ENCODE results near the gene GALNT16.

GALNT16 gene

DNA sequence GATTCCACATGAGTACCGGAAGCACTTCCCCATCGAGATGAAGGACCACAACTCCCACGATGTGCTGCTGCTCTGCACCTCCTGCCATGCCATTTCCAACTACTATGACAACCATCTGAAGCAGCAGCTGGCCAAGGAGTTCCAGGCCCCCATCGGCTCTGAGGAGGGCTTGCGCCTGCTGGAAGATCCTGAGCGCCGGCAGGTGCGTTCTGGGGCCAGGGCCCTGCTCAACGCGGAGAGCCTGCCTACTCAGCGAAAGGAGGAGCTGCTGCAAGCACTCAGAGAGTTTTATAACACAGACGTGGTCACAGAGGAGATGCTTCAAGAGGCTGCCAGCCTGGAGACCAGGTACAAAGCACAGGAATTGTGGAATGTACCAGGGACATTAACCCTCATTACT is 22.4 kb upstream of the GALNT16 start:
- 95% methylated on average over 12 of the region's 12 CpGs for WGBS
- H3K9ac ChIP-seq (ENCODE audit: low read depth, low read length): no peak overlapping the region
- no peaks in the 10 kb centered on the region for H3K4me1 ChIP-seq (ENCODE audit: insufficient read depth, low read length)
- H3K36me3 ChIP-seq (ENCODE audit: insufficient read depth, low read length): peaks cover 72% of the 10 kb centered on the region
- no peak overlapping the region for H3K27ac ChIP-seq (ENCODE audit: low read depth, low read length)
- H3K4me3 ChIP-seq (ENCODE audit: low read length): no peak overlapping the region
- H3K27me3 ChIP-seq (ENCODE audit: insufficient read depth, low read length): no peaks in the 10 kb centered on the region
- no peaks in the 10 kb centered on the region for H3K9me3 ChIP-seq (ENCODE audit: insufficient read depth, low read depth, low read length)

DNA sequence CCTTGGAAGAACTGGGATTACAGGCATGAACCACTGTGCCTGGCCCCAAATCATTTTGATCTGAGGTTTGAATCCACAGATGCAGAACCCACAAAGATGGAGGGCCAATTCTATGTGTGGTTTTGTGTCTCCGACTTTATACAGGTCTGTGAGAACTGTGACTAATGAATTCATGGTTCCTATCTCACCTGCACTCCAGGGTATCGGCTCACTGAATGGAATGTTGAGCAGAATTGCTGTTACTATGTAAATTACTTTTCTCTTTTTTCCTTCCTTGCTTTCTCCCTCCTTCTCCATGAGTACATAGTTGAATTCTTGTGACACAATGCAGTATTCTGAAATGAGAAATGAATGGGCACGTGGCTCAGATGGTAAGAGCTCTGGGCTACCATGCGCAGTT is 21.1 kb upstream of the GALNT16 start:
- Histone ChIP-seq H3K4me3 (ENCODE audit: low read length) (no peak overlapping the region), H3K4me1 (ENCODE audit: insufficient read depth, low read length) (no peaks in the 10 kb centered on the region), H3K9me3 (ENCODE audit: insufficient read depth, low read depth, low read length) (no peaks in the 10 kb centered on the region), H3K9ac (ENCODE audit: low read depth, low read length) (no peak overlapping the region), H3K27me3 (ENCODE audit: insufficient read depth, low read length) (no peaks in the 10 kb centered on the region), H3K27ac (ENCODE audit: low read depth, low read length) (no peak overlapping the region), H3K36me3 (ENCODE audit: insufficient read depth, low read length) (peaks cover 66% of the 10 kb centered on the region)
- WGBS: 87% methylated on average over 4 of the region's 4 CpGs

DNA sequence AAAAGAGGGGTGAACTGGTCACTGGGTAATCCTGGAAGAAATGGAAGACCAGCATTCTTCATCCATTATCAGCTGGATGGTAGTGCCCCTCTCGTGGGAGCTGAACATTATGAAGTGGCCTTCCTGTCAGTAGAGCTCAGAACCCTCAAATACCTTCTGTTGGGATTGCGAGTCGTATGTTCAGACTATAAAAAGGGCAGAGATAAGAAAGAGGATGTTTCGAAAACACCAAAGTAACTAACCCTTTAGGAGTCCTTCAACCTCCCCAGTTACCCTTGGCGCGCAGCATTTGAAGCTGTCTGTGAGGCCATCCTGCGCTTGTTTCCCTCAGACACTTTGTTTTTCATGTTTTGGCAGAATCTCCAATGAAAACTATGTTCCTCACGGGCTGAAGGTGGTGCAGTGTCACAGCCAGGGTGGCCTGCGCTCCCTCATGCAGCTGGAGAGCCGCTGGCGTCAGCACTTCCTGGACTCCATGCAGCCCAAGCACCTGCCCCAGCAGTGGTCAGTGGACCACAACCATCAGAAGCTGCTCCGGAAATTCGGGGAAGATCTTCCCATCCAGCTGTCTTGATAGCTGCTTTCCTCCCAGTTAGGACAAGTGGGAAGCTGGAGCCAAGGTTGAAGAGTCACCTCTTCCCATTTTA is 19.3 kb upstream of the GALNT16 start:
- Histone ChIP-seq H3K27ac (ENCODE audit: low read depth, low read length) (no peak overlapping the region), H3K36me3 (ENCODE audit: insufficient read depth, low read length) (peaks cover 50% of the 10 kb centered on the region), H3K4me1 (ENCODE audit: insufficient read depth, low read length) (no peaks in the 10 kb centered on the region), H3K27me3 (ENCODE audit: insufficient read depth, low read length) (no peaks in the 10 kb centered on the region), H3K9me3 (ENCODE audit: insufficient read depth, low read depth, low read length) (no peaks in the 10 kb centered on the region), H3K9ac (ENCODE audit: low read depth, low read length) (no peak overlapping the region), H3K4me3 (ENCODE audit: low read length) (no peak overlapping the region)
- 93% methylated on average over 13 of the region's 13 CpGs for WGBS

DNA sequence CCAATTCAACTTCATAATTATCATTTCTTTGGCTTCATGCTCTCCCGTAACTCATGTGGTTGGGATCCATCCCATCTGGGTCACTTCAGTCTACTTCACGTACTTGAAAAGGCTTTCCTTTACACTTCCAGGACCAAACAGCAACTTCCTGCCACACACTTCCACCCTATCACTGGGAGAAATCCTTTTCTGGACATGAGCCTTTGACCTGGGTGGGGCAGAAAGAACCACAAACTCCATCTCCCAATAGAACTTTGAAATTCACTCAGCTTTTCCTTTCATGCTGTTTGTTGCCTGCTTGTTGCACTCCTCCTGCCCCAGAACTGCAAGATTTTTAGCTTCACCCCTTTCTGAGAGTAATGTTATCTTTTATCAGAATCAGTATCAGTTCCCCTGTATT is 18.4 kb upstream of the GALNT16 start:
- Histone ChIP-seq H3K27ac (ENCODE audit: low read depth, low read length) (no peak overlapping the region), H3K27me3 (ENCODE audit: insufficient read depth, low read length) (no peaks in the 10 kb centered on the region), H3K4me3 (ENCODE audit: low read length) (no peak overlapping the region), H3K36me3 (ENCODE audit: insufficient read depth, low read length) (peaks cover 41% of the 10 kb centered on the region), H3K9me3 (ENCODE audit: insufficient read depth, low read depth, low read length) (no peaks in the 10 kb centered on the region), H3K9ac (ENCODE audit: low read depth, low read length) (no peak overlapping the region), H3K4me1 (ENCODE audit: insufficient read depth, low read length) (no peaks in the 10 kb centered on the region)
- WGBS: 92% methylated on average over 2 of the region's 2 CpGs

DNA sequence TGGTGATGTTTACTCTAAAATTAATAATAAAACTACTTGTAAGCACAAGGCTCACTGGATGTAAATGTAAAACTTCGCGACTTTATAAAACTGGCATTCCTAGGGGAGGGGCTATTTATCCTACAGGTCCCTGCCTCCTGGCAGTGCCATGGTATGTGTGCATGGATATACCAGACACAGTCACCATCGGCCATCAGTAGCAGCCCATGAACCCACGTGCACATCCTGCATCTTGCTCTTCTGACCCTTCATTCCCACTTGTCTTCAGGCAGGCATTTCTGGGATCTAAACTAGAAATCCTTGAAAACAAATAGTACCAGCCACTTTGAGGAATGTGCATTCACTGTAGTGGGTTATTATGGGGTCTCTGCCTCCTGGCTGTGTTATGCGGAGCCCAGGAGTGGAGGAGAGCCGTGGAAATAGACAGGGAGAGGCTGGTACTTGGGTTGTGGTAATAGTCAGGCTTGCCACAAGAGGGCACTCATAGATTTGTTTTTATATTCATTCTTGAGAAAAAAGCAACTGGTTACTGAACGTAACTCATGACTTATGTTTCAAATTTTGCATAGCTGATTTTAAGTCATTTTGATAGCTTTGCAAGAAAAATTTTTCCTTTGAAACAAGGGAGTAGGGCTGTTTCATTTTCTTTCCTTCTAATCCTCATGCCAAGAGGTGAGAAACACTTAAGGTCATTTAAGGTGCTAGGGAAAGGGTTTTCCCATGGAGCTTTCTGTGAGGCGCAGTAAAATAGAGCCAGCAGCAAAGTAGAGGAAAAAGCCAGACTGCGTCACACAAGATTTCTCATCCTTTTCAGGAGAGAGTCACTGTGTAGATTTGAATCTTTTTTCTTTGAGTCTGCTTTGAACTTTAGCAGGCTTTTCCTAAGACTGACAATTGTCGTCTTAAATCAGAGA is 17.4 kb upstream of the GALNT16 start:
- H3K4me1 ChIP-seq (ENCODE audit: insufficient read depth, low read length): no peaks in the 10 kb centered on the region
- H3K4me3 ChIP-seq (ENCODE audit: low read length): no peak overlapping the region
- WGBS: 82% methylated on average over 10 of the region's 10 CpGs
- no peaks in the 10 kb centered on the region for H3K9me3 ChIP-seq (ENCODE audit: insufficient read depth, low read depth, low read length)
- no peak overlapping the region for H3K27ac ChIP-seq (ENCODE audit: low read depth, low read length)
- peaks cover 31% of the 10 kb centered on the region for H3K36me3 ChIP-seq (ENCODE audit: insufficient read depth, low read length)
- H3K9ac ChIP-seq (ENCODE audit: low read depth, low read length): no peak overlapping the region
- no peaks in the 10 kb centered on the region for H3K27me3 ChIP-seq (ENCODE audit: insufficient read depth, low read length)

DNA sequence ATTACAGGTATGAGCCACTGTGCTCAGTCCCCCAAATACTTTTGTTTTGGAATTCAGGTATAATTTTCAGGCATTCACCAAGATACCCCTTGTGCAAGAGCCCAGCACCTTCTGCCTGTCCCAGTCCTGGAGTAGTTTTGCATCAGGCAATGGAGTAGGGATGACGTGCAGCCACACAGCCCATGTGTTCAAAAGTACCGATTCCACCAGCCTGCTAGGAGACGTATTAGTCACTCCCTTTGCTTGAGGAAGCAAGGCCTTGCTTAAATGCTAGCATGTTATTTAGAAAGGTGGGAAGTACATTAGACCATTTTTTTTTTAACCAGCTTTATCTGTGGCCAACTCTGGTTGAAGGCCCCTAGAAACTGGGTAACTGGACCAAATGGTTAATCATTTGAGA is 15.0 kb upstream of the GALNT16 start:
- WGBS: 92% methylated on average over 3 of the region's 3 CpGs
- Histone ChIP-seq H3K9ac (ENCODE audit: low read depth, low read length) (no peak overlapping the region), H3K9me3 (ENCODE audit: insufficient read depth, low read depth, low read length) (no peaks in the 10 kb centered on the region), H3K27ac (ENCODE audit: low read depth, low read length) (no peak overlapping the region), H3K4me3 (ENCODE audit: low read length) (no peak overlapping the region), H3K27me3 (ENCODE audit: insufficient read depth, low read length) (no peaks in the 10 kb centered on the region), H3K36me3 (ENCODE audit: insufficient read depth, low read length) (peaks cover 15% of the 10 kb centered on the region), H3K4me1 (ENCODE audit: insufficient read depth, low read length) (no peaks in the 10 kb centered on the region)

DNA sequence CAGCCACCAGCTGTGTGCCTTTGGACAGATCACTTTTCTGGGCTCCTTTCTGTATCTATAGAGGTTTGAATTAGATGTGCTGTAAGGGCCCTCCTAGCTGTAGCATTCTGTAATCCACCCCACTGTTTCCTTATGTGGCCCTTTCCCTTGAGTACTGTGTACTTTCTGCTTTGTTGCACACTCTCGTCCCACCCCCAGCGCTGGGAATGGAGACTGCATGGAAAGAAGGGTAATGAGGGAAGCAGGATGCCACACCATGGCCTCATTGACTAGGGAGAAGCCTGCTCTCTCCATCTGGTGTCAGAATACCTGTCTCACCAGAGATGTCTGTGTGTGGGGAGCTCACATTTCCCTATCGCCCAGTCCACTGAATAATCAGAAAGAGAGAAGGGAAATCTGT is 13.6 kb upstream of the GALNT16 start:
- no peaks in the 10 kb centered on the region for H3K4me1 ChIP-seq (ENCODE audit: insufficient read depth, low read length)
- H3K9me3 ChIP-seq (ENCODE audit: insufficient read depth, low read depth, low read length): no peaks in the 10 kb centered on the region
- WGBS: 94% methylated on average over 3 of the region's 3 CpGs
- no peak overlapping the region for H3K4me3 ChIP-seq (ENCODE audit: low read length)
- no peak overlapping the region for H3K9ac ChIP-seq (ENCODE audit: low read depth, low read length)
- no peak overlapping the region for H3K27ac ChIP-seq (ENCODE audit: low read depth, low read length)
- H3K27me3 ChIP-seq (ENCODE audit: insufficient read depth, low read length): no peaks in the 10 kb centered on the region
- H3K36me3 ChIP-seq (ENCODE audit: insufficient read depth, low read length): peaks cover 9% of the 10 kb centered on the region

DNA sequence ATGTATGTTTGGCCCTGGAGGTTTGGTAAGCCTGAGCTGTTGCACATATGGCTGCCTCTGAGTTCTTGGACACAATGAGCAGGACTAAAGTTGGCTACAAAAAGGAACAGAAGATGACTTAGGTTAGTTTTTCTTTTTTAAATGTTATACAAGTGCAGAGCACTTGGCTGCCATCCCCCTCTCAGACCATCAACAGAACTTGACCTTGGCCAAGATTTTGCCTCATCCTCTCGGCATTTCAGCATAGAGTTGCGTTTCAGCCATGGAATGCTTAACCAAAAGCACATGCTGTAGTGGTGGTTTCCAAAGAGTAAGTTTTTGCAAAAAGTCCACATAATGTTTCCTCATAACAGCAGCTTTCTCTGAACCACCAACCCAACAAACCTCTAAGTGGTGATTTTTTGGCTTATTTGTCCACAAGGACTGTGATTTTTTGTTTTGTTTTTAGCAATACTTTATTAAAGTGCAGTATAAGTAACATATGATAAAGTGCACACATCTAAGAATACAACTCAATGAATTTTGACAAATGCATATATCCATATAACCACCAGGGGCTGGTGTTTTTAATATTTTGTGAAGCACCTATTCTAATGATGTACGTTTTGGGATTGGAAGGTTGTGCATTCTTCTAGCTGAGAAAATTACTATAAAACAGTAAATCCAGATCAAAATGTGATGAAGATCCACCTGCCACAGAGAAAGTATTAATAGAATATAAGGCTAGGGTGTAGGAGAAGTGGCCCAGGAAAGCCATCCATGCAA is 12.1 kb upstream of the GALNT16 start:
- WGBS: 96% methylated on average over 2 of the region's 3 CpGs
- Histone ChIP-seq H3K4me3 (ENCODE audit: low read length) (no peak overlapping the region), H3K9ac (ENCODE audit: low read depth, low read length) (no peak overlapping the region), H3K27me3 (ENCODE audit: insufficient read depth, low read length) (no peaks in the 10 kb centered on the region), H3K9me3 (ENCODE audit: insufficient read depth, low read depth, low read length) (no peaks in the 10 kb centered on the region), H3K27ac (ENCODE audit: low read depth, low read length) (no peak overlapping the region), H3K4me1 (ENCODE audit: insufficient read depth, low read length) (no peaks in the 10 kb centered on the region), H3K36me3 (ENCODE audit: insufficient read depth, low read length) (no peaks in the 10 kb centered on the region)

DNA sequence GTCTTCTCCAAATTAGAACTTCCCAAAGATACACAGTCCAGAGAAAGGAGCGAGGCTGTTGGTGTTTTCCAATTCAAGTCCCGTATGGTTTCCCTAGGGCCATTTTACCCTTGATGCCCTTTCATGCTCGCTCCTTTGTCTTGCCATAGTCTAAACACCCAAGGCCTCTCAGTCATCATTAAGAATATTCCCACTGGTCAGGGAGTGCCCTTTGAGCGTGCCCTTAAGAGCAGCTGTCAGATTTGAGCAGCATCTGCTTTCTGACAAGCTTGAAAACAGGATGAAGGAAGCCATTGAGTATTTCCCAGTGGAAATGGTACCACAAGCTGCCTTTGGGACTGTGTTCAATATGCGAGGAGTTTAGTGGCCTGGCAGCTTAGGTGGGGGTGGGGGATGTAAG is 10.4 kb upstream of the GALNT16 start:
- Histone ChIP-seq H3K27me3 (ENCODE audit: insufficient read depth, low read length) (no peaks in the 10 kb centered on the region), H3K4me3 (ENCODE audit: low read length) (no peak overlapping the region), H3K27ac (ENCODE audit: low read depth, low read length) (no peak overlapping the region), H3K9me3 (ENCODE audit: insufficient read depth, low read depth, low read length) (no peaks in the 10 kb centered on the region), H3K4me1 (ENCODE audit: insufficient read depth, low read length) (no peaks in the 10 kb centered on the region), H3K36me3 (ENCODE audit: insufficient read depth, low read length) (no peaks in the 10 kb centered on the region), H3K9ac (ENCODE audit: low read depth, low read length) (no peak overlapping the region)
- 93% methylated on average over 5 of the region's 5 CpGs for WGBS

DNA sequence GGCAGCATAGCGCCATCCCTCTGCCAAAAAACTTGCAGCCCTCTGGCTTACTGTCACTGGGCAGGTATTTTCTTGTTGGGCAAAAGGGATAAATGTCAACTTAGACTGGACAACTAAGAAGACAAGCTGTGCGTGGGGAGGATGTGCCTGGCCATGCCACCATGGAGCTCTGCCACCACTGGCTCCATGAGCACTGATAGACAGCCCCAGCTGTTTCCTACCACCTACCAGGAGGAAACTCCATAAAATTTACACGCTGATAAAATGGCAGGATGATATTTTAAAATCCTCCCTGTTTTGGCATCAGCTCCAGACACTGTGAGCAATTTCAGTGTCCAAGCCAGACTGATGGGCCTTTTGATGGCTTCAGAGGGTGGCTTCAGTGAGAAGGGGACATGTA is 7.1 kb upstream of the GALNT16 start:
- Histone ChIP-seq H3K4me1 (ENCODE audit: insufficient read depth, low read length) (no peaks in the 10 kb centered on the region), H3K4me3 (ENCODE audit: low read length) (no peak overlapping the region), H3K27me3 (ENCODE audit: insufficient read depth, low read length) (peaks cover 13% of the 10 kb centered on the region), H3K9ac (ENCODE audit: low read depth, low read length) (no peak overlapping the region), H3K36me3 (ENCODE audit: insufficient read depth, low read length) (no peaks in the 10 kb centered on the region), H3K27ac (ENCODE audit: low read depth, low read length) (no peak overlapping the region), H3K9me3 (ENCODE audit: insufficient read depth, low read depth, low read length) (no peaks in the 10 kb centered on the region)
- 87% methylated on average over 3 of the region's 3 CpGs for WGBS

DNA sequence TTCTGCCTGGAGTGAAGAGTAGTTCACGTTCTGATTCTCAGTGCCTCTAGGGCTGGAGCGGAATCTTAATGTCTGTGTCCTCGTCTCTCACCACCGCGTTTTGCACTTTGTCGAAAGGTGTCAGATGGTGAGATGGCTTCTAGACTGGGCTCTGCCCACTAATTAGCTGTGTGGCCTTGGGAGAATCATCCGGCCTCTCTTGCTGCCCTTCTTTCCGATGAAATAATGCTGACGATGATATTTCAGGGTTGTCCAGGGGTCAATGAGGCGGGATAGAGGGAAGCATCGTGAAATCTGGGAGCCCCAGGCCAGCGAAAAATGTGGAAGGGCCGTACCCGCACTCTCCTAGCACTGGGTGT is 811 bp upstream of the GALNT16 start:
- no peaks in the 10 kb centered on the region for H3K9me3 ChIP-seq (ENCODE audit: insufficient read depth, low read depth, low read length)
- peaks cover 58% of the 10 kb centered on the region for H3K27me3 ChIP-seq (ENCODE audit: insufficient read depth, low read length)
- no peak overlapping the region for H3K9ac ChIP-seq (ENCODE audit: low read depth, low read length)
- WGBS: 12% methylated on average over 14 of the region's 14 CpGs
- peaks cover 10% of the 10 kb centered on the region; the same call in 1 of the 2 replicates for H3K4me1 ChIP-seq (ENCODE audit: insufficient read depth, low read length)
- H3K36me3 ChIP-seq (ENCODE audit: insufficient read depth, low read length): no peaks in the 10 kb centered on the region
- no peak overlapping the region for H3K27ac ChIP-seq (ENCODE audit: low read depth, low read length)
- peak overlapping the region; percentile 74 for H3K4me3 ChIP-seq (ENCODE audit: low read length)

Data from HUES64 (cell line).